ENCODE measurements around the gene ZIC5.
"Not testable (repeated sequence)": the region's sequence is repeated elsewhere in the genome, so short reads cannot be mapped to it uniquely, and the experiment has no call there.

ZIC5 gene

DNA sequence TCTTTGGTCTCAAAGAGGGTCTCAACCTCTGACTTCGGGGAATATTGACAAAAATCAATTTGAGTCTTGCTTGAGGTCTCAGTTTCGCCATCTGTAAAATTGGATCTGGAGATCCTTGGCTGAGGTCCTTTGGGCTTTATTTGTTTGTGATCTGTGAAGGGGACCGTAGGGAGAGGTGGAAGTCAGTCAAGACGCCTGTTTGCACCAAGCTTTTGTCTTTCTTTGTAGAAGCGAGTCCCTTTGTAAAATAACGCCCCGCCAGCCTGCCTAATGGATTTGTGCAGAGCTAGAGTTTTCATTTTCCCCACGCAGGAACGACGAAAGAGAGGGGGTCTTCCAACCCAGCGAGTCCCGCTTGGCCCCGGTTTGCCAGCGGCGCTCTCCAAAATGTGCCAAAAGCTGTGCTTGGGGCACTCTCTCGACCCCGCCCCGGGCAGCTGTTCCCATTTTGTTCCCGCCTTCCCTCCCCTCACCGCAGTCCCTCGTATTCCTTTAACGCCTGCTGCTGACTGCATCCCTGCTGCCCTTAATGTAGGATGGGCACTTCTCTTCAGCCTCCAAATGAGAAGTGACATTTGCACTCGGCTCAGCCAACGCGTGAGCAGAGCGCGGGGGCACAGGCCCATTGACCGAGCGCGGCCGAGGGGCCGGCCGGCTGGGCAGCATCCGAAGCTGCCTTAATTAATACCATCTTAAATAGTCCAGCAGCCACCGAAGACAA lies 13.0 kb downstream of the ZIC5 start:
- Mint-ChIP-seq H3K36me3 (ENCODE audit: insufficient read depth) (peaks cover 6% of the 10 kb centered on the region), H3K4me3 (peak overlapping the region in 1 of 2 donors; percentile 15), H3K4me1 (ENCODE audit: low read depth in 2 of 2) (peaks cover 10 to 19% of the 10 kb centered on the region in 2 donors), H3K9me3 (no peaks in the 10 kb centered on the region), H3K27ac (no peak overlapping the region), H3K27me3 (peaks cover 71 to 93% of the 10 kb centered on the region in 2 donors)
- DNase-seq: no peak
- no peak for ATAC-seq (replicated peaks)

- Mint-ChIP-seq H3K9me3 (no peaks in the 10 kb centered on the region), H3K27me3 (peaks cover 63 to 100% of the 10 kb centered on the region in 2 donors), H3K36me3 (ENCODE audit: insufficient read depth) (peaks cover 6% of the 10 kb centered on the region), H3K4me1 (ENCODE audit: low read depth in 2 of 2) (peaks cover 10 to 19% of the 10 kb centered on the region in 2 donors), H3K27ac (no peak overlapping the region), H3K4me3 (peak overlapping the region; percentile 63 to 65)
- DNase-seq (no peak), ATAC-seq (replicated peaks) (peak; percentile 10)
These were observed 14.9 kb downstream of the ZIC5 start for GRCh38 chr13:99956473-99957349.

GRCh38 chr13:99955747-99956472 lies 15.7 kb downstream of the ZIC5 start:
- H3K27ac Mint-ChIP-seq: no peak overlapping the region
- no peak for DNase-seq

DNA sequence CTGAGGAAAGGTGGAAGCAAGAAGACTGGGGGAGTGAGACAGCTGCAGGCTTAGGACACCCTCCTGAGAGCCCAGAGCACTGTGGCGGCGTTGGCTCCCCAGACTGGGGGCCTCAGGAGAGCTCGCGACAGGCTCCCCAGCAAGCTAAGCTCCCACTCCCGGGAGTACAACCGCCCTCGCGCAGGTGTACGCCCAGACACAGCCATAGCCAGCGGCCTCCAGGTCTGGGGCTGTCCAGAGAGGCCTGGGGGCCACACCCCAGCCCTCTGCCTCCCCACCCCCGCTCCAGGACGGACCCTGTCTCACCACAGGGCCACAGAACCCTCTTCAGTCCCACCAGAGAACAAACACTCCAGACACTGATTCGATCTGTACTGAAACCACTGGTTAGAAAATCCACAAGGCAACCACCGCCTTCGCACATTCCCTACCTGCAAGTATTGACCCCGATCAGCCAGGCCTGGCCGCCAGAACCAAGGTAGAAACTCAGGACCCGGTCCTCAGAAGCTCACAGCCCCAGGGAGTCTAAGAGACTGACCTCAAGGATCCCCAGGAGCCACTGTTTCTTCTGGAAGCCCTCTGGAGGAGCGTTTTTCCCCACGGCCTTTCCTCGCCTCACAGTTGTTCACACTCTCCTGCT lies 16.3 kb downstream of the ZIC5 start:
- no peaks in the 10 kb centered on the region for H3K9me3 Mint-ChIP-seq
- H3K27ac Mint-ChIP-seq: no peak overlapping the region
- DNase-seq: no peak

More at GRCh38 chr13:99955747-99956472, 15.7 kb downstream of the ZIC5 start:
- peaks cover 6% of the 10 kb centered on the region for H3K36me3 Mint-ChIP-seq (ENCODE audit: insufficient read depth)
- H3K27me3 Mint-ChIP-seq: peaks cover 60 to 100% of the 10 kb centered on the region in 2 donors
- H3K4me1 Mint-ChIP-seq (ENCODE audit: low read depth in 2 of 2): peaks cover 10 to 19% of the 10 kb centered on the region in 2 donors
- no peaks in the 10 kb centered on the region for H3K9me3 Mint-ChIP-seq
- H3K4me3 Mint-ChIP-seq: peak overlapping the region; percentile 63 to 65
- peak; percentile 10 for ATAC-seq (replicated peaks)

GRCh38 chr13:99953138-99953755 lies 18.3 kb downstream of the ZIC5 start:
- no peak for ATAC-seq (replicated peaks)
- DNase-seq: no peak
- H3K27ac Mint-ChIP-seq: no peak overlapping the region
- H3K4me1 Mint-ChIP-seq (ENCODE audit: low read depth in 2 of 2): peaks cover 6 to 10% of the 10 kb centered on the region in 2 donors
- H3K36me3 Mint-ChIP-seq (ENCODE audit: insufficient read depth): peaks cover 2% of the 10 kb centered on the region
- no peaks in the 10 kb centered on the region for H3K9me3 Mint-ChIP-seq
- no peak overlapping the region for H3K4me3 Mint-ChIP-seq
- H3K27me3 Mint-ChIP-seq: peaks cover 62 to 95% of the 10 kb centered on the region in 2 donors

More for the DNA sequence above, 16.3 kb downstream of the ZIC5 start:
- no peak overlapping the region for H3K4me3 Mint-ChIP-seq
- peaks cover 10 to 15% of the 10 kb centered on the region in 2 donors for H3K4me1 Mint-ChIP-seq (ENCODE audit: low read depth in 2 of 2)
- H3K36me3 Mint-ChIP-seq (ENCODE audit: insufficient read depth): peaks cover 6% of the 10 kb centered on the region
- ATAC-seq (replicated peaks): no peak
- peaks cover 60 to 95% of the 10 kb centered on the region in 2 donors for H3K27me3 Mint-ChIP-seq

- not testable (repeated sequence) for H3K4me1 Mint-ChIP-seq (ENCODE audit: low read depth in 2 of 2); DNase-seq; H3K27ac Mint-ChIP-seq; H3K36me3 Mint-ChIP-seq (ENCODE audit: insufficient read depth); H3K4me3 Mint-ChIP-seq; H3K9me3 Mint-ChIP-seq; ATAC-seq (replicated peaks)
- H3K27me3 Mint-ChIP-seq: peaks cover 72 to 95% of the 10 kb centered on the region in 2 donors
These were observed 19.9 kb downstream of the ZIC5 start for GRCh38 chr13:99951666-99952065.

DNA sequence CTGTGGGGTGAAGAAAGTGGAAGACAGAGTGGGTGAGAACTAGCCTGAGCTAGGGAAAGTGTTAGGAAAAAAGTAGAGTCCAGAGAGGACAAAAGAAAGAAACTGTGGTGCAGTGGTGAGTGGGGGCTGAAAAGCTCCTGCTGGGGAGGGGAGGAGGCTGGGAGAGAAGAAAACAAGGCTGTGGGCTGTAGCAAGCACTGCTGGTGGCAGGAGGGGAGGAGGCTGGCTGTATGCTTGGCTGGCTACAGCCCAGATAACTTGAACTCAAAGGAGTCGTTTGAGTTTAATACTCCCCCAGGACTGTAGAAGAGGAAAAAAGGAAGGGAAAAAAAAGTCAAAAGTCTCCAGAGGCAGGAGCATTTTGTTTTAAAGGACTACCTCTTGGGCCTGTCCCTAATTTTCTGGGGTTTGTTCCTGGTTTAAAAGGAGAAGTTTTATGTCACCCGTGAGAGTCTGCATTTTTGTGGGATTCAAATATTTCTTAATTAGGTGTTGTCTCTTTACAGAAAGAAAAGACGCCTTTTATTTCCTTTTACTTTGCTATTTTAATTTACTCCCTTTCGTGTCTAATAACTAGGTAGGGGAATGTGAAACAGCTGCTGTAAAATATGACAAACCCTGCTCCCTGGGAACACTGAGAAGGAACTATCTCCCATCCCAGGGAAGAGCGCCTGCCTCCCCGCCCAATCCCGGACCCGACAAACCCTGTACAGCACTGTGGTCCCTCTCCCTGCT lies 21.7 kb downstream of the ZIC5 start:
- DNase-seq (no peak), ATAC-seq (replicated peaks) (no peak)
- H3K4me1 Mint-ChIP-seq (ENCODE audit: low read depth in 2 of 2): no peaks in the 10 kb centered on the region
- no peaks in the 10 kb centered on the region for H3K9me3 Mint-ChIP-seq
- H3K27ac Mint-ChIP-seq: no peak overlapping the region
- H3K27me3 Mint-ChIP-seq: peaks cover 58 to 92% of the 10 kb centered on the region in 2 donors
- H3K4me3 Mint-ChIP-seq: no peak overlapping the region
- no peaks in the 10 kb centered on the region for H3K36me3 Mint-ChIP-seq (ENCODE audit: insufficient read depth)

DNA sequence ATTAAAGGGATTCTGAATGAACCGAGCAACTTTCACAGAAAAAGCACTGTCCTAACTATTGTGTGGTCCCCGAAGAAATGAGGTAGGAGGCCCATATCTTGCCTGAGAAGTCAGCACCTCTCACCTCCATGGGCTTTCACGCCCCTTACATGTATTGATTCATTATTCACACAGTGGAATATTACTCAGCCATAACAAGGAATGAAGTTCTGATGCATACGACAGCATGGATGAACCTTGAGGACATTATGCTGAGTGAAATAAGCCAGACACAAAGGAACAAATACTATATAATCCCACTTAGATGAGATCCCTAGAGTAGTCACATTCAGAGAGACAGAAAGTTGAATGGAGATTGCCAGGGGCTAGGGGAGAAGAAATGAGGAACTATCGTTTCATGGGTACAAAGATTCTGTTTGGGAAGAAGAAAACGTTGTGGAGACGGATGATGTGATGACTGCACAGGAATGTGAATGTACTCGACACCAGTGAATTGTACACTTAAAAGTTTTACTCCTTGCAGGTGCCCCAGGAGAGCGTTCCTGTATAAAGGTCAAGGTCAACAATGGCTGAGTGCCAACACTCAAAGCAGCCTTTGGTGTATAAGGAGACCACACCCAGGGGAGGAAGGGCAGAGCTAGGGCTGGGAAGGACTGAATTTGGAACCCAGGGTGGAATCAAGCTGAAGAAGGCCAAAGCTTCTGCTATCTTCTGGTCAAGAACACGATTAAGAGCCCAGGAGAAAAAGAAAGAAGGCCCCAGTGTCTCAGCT lies 22.5 kb downstream of the ZIC5 start:
- H3K36me3 Mint-ChIP-seq (ENCODE audit: insufficient read depth): no peaks in the 10 kb centered on the region
- no peaks in the 10 kb centered on the region for H3K4me1 Mint-ChIP-seq (ENCODE audit: low read depth in 2 of 2)
- no peak overlapping the region for H3K27ac Mint-ChIP-seq
- DNase-seq: no peak
- H3K4me3 Mint-ChIP-seq: no peak overlapping the region
- peaks cover 58 to 92% of the 10 kb centered on the region in 2 donors for H3K27me3 Mint-ChIP-seq
- no peaks in the 10 kb centered on the region for H3K9me3 Mint-ChIP-seq
- no peak for ATAC-seq (replicated peaks)

GRCh38 chr13:99948411-99948810 lies 23.2 kb downstream of the ZIC5 start:
- H3K9me3 Mint-ChIP-seq: no peaks in the 10 kb centered on the region
- no peaks in the 10 kb centered on the region for H3K4me1 Mint-ChIP-seq (ENCODE audit: low read depth in 2 of 2)
- DNase-seq: no peak
- no peak overlapping the region for H3K27ac Mint-ChIP-seq
- no peak overlapping the region for H3K4me3 Mint-ChIP-seq
- H3K36me3 Mint-ChIP-seq (ENCODE audit: insufficient read depth): no peaks in the 10 kb centered on the region
- ATAC-seq (replicated peaks): no peak
- H3K27me3 Mint-ChIP-seq: peaks cover 57 to 89% of the 10 kb centered on the region in 2 donors

DNA sequence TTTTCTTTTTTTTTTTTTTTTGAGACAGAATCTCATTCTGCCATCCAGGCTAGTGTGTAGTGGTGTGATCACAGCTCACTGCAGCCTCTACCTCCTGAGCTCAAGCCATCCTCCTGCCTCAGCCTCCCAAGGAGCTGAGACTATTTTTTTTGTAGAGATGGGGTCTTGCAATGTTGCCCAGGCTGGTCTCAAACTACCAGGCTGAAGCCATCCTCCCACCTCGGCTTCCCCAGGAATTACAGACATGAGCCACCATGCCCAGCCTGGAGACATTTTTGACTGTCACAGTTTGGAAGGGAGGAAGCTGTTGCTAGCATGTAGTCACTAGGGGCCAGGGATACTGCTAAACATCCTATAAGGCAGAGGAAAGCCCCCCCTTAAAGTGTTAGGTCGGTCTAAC lies 23.9 kb downstream of the ZIC5 start:
- H3K27me3 Mint-ChIP-seq: peaks cover 55 to 84% of the 10 kb centered on the region in 2 donors
- no peaks in the 10 kb centered on the region for H3K4me1 Mint-ChIP-seq (ENCODE audit: low read depth in 2 of 2)
- ATAC-seq (replicated peaks) (no peak), DNase-seq (no peak)
- H3K9me3 Mint-ChIP-seq: no peaks in the 10 kb centered on the region
- no peak overlapping the region for H3K27ac Mint-ChIP-seq
- no peak overlapping the region for H3K4me3 Mint-ChIP-seq
- H3K36me3 Mint-ChIP-seq (ENCODE audit: insufficient read depth): no peaks in the 10 kb centered on the region

GRCh38 chr13:99945515-99945914 lies 26.1 kb downstream of the ZIC5 start:
- DNase-seq; H3K4me1 Mint-ChIP-seq (ENCODE audit: low read depth in 2 of 2); H3K36me3 Mint-ChIP-seq (ENCODE audit: insufficient read depth); ATAC-seq (replicated peaks); H3K27ac Mint-ChIP-seq; H3K4me3 Mint-ChIP-seq; H3K9me3 Mint-ChIP-seq: not testable (repeated sequence)
- peaks cover 64 to 85% of the 10 kb centered on the region in 2 donors for H3K27me3 Mint-ChIP-seq
